SK-N-SH (cell line): Measurements from ENCODE around the gene PROSER3. TPM values are rescaled to one million over a fixed set of nuclear protein-coding genes. Genes with fewer than 3 reads are reported as not detected.

Experiments used
- CTCF ChIA-PET: fragments of 300-600, 350-600 bp; formaldehyde crosslinking; extraction: SDS; loops from one replicate; lab custom pipeline; 2021; lab: Yijun Ruan, JAX
- POLR2A ChIA-PET: fragments of 350-600 bp; sonication (Branson Sonifier 250); formaldehyde crosslinking; extraction: SDS; loops from one replicate; lab custom pipeline; 2020; ENCODE audit warnings: antibody characterized with exemption, inconsistent platforms; lab: Yijun Ruan, JAX
- DNase-seq: peaks from one replicate; pipeline ENCODE4 v3.0.0; 2012
- H2AFZ ChIP-seq: fragments of 200-600 bp; sonication (generic); 2 replicates; pipeline ENCODE4 v1.8.1; 2016; ENCODE audit warnings: antibody characterized with exemption, mild to moderate bottlenecking, low read depth
- H3F3A ChIP-seq: fragments of 200-600 bp; sonication (generic); replicated peaks from 2 replicates; pipeline ENCODE3; 2016; ENCODE audit warnings: antibody characterized with exemption, mild to moderate bottlenecking; ENCODE audit not compliant: insufficient read depth
- H3K27ac ChIP-seq, 2 experiments: fragments of 200-500 bp in 1 of 2; fragments of 200-600 bp in 1 of 2; sonication (Bioruptor generic) in 1 of 2; sonication (generic), shearing (Covaris generic) in 1 of 2; 2 replicates each; pipeline versions ENCODE4 v1.5.1 to v1.6.1; 2014 to 2016; ENCODE audit warnings: low read depth in 2 of 2, inconsistent platforms in 1 of 2, low read length in 1 of 2, mild to moderate bottlenecking in 1 of 2, mixed read lengths in 1 of 2
- H3K27me3 ChIP-seq: fragments of 200-600 bp; sonication (generic), shearing (Covaris generic); 2 replicates; pipeline ENCODE4 v1.6.1; 2016; ENCODE audit warnings: mixed run types; ENCODE audit not compliant: insufficient read depth
- H3K36me3 ChIP-seq, 2 experiments: fragments of 200-500 bp in 1 of 2; fragments of 200-600 bp in 1 of 2; sonication (Bioruptor generic) in 1 of 2; sonication (generic) in 1 of 2; replicated peaks in 1 of 2; 2 replicates each; pipeline versions ENCODE3 to v1.5.1; 2014 to 2016; ENCODE audit warnings: low read length in 1 of 2, mild to moderate bottlenecking in 1 of 2; ENCODE audit not compliant: insufficient read depth in 2 of 2, control insufficient read depth in 1 of 2
- H3K4me1 ChIP-seq, 2 experiments: fragments of 200-500 bp in 1 of 2; fragments of 200-600 bp in 1 of 2; sonication (Bioruptor generic) in 1 of 2; sonication (generic), shearing (Covaris generic) in 1 of 2; 2 replicates each; pipeline versions ENCODE4 v1.5.1 to v1.6.1; 2014 to 2016; ENCODE audit warnings: low read depth in 1 of 2, low read length in 1 of 2, mixed run types in 1 of 2; ENCODE audit not compliant: insufficient read depth in 2 of 2, control insufficient read depth in 1 of 2
- H3K4me2 ChIP-seq: fragments of 200-600 bp; sonication (generic), shearing (Covaris generic); 2 replicates; pipeline ENCODE4 v1.6.1; 2017; ENCODE audit warnings: mixed run types
- H3K4me3 ChIP-seq, 2 experiments: fragments of 200-500 bp in 1 of 2; fragments of 200-600 bp in 1 of 2; sonication (Bioruptor generic) in 1 of 2; sonication (generic), shearing (Covaris generic) in 1 of 2; 2 replicates each; pipeline versions ENCODE4 v1.5.1 to v1.8.1; 2014 to 2016; ENCODE audit warnings: low read depth in 2 of 2, inconsistent platforms in 1 of 2, low read length in 1 of 2, mild to moderate bottlenecking in 1 of 2, mixed read lengths in 1 of 2, moderate library complexity in 1 of 2
- H3K79me2 ChIP-seq: fragments of 200-600 bp; sonication (generic); 2 replicates; pipeline ENCODE4 v1.8.1; 2017; ENCODE audit warnings: mild to moderate bottlenecking; ENCODE audit not compliant: insufficient read depth
- H3K9ac ChIP-seq: fragments of 200-600 bp; sonication (generic); 2 replicates; pipeline ENCODE4 v1.6.1; 2017; ENCODE audit warnings: mixed run types
- H3K9me2 ChIP-seq: fragments of 200-600 bp; sonication (generic); 2 replicates; pipeline ENCODE4 v1.6.1; 2017; ENCODE audit warnings: mixed run types
- H3K9me3 ChIP-seq: fragments of 200-600 bp; sonication (generic); 2 replicates; pipeline ENCODE4 v1.6.1; 2017; ENCODE audit warnings: mixed run types, mild to moderate bottlenecking, moderate library complexity
- H4K20me1 ChIP-seq: fragments of 200-600 bp; sonication (generic); 2 replicates; pipeline ENCODE4 v1.6.1; 2017; ENCODE audit warnings: mild to moderate bottlenecking, mixed run types; ENCODE audit not compliant: insufficient read depth
- EZH2phosphoT487 ChIP-seq: fragments of 200-600 bp; sonication (generic); IDR thresholded peaks from 2 replicates; pipeline ENCODE4 v1.6.1; 2017; ENCODE audit warnings: low read depth, mixed run types, mild to moderate bottlenecking, antibody characterized with exemption, moderate library complexity, borderline replicate concordance
- FOXM1 ChIP-seq: IDR thresholded peaks from 2 replicates; pipeline ENCODE4 v1.4.0; 2012; ENCODE audit warnings: low read depth, mild to moderate bottlenecking
- JUND ChIP-seq: IDR thresholded peaks from 2 replicates; pipeline ENCODE4 v1.4.0; 2012
- NFIC ChIP-seq: IDR thresholded peaks from 2 replicates; pipeline ENCODE4 v1.4.0; 2012; ENCODE audit warnings: borderline replicate concordance
- RAD21 ChIP-seq: IDR thresholded peaks from 2 replicates; pipeline ENCODE4 v1.6.1; 2012; ENCODE audit warnings: mild to moderate bottlenecking, low read length
- RXRA ChIP-seq: IDR thresholded peaks from 2 replicates; pipeline ENCODE4 v1.4.0; 2012; ENCODE audit warnings: low read depth, mild to moderate bottlenecking, borderline replicate concordance
- TAF1 ChIP-seq: IDR thresholded peaks from 2 replicates; pipeline ENCODE4 v1.6.1; 2012; ENCODE audit warnings: low read depth, mild to moderate bottlenecking, low read length, moderate library complexity, borderline replicate concordance
- TCF12 ChIP-seq: IDR thresholded peaks from 2 replicates; pipeline ENCODE4 v1.4.0; 2012
- YY1 ChIP-seq: IDR thresholded peaks from 2 replicates; pipeline ENCODE4 v1.4.0; 2012; ENCODE audit warnings: low read depth, mild to moderate bottlenecking
- WGBS: methylation state at CpG from one replicate; pipeline ENCODE4 v1.1.6; 2017; ENCODE audit warnings: low lambda C conversion rate; 5-methylcytosine and 5-hydroxymethylcytosine counted together
- polyA plus RNA-seq, 3 experiments: library from polyadenylated mRNA; depleted of rRNA; stranded (reverse); fragments of >200 nt; gene quantifications; 2 replicates each; pipeline ENCODE4 v1.2.3, GENCODE V29; 2012
- TF ChIP-seq, protein P1 (sequence below): IDR thresholded peaks from 2 replicates; pipeline ENCODE4; 2012
- TF ChIP-seq, protein P2 (sequence below): IDR thresholded peaks from 2 replicates; pipeline ENCODE4 v1.4.0; 2012; ENCODE audit warnings: low read depth
- TF ChIP-seq, protein P3 (sequence below): fragments of 150-350 bp; IDR thresholded peaks from 2 replicates; pipeline ENCODE4 v1.6.1; 2016; ENCODE audit warnings: mild to moderate bottlenecking, low read depth, low read length

The PROSER3 gene
- polyA plus RNA-seq, 1 of the 3 experiments (the other 2 are of a cell fraction): 12.5 TPM

DNA sequence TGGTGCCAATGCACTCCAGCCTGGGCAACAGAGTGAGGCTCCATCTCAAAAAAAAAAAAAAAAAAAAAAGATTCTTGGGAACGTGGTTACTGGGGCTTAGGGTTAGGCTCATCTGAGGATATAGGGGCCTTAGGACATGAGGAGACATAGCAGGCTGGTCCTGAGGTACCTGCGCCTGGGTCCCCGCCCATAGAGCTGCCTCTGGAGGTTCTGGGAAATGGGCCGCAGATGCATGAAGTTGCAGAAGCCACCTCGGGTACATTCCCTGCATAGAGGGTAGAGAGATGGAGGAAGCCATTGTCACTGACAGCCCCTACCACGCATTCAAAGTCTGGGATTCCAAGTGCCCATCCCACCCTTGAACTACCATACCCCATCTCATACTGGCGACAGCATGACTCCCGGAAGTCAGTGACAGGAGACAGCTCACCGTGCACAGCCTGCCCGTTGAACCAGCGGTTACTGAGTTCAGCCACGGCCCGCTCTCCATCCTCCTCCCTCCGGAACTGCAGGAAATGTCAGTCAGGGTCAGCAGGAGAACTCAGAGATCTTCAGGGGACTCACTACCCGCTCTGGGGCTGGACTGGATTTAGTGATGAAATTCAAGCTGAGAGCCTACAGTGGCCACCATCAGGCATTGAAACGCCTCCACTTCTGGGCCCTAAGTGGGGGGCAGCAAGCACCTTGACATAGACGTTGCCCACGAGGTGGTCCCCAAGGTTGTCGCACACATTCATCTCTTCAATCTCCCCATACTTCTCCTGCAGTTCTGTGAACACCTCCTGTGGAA, 14.1 kb upstream of the PROSER3 start:
- H2AFZ ChIP-seq: no peak overlapping the region
- POLR2A ChIA-PET: interaction anchor here (1.2 kb wide), 1 partner anchor 13 kb away, joined by 5 read pairs; the partner anchor contains the start of gene HSPB6
- TF ChIP-seq RXRA: no peak
- TF ChIP-seq, protein P1, sequence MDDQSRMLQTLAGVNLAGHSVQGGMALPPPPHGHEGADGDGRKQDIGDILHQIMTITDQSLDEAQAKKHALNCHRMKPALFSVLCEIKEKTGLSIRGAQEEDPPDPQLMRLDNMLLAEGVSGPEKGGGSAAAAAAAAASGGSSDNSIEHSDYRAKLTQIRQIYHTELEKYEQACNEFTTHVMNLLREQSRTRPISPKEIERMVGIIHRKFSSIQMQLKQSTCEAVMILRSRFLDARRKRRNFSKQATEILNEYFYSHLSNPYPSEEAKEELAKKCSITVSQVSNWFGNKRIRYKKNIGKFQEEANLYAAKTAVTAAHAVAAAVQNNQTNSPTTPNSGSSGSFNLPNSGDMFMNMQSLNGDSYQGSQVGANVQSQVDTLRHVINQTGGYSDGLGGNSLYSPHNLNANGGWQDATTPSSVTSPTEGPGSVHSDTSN: no peak
- TF ChIP-seq TCF12: no peak
- TF ChIP-seq RAD21: no peak
- no peak for TF ChIP-seq JUND
- no peak for TF ChIP-seq YY1
- TF ChIP-seq, protein P2, sequence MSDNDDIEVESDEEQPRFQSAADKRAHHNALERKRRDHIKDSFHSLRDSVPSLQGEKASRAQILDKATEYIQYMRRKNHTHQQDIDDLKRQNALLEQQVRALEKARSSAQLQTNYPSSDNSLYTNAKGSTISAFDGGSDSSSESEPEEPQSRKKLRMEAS: no peak
- TF ChIP-seq TAF1: no peak
- TF ChIP-seq, protein P3, sequence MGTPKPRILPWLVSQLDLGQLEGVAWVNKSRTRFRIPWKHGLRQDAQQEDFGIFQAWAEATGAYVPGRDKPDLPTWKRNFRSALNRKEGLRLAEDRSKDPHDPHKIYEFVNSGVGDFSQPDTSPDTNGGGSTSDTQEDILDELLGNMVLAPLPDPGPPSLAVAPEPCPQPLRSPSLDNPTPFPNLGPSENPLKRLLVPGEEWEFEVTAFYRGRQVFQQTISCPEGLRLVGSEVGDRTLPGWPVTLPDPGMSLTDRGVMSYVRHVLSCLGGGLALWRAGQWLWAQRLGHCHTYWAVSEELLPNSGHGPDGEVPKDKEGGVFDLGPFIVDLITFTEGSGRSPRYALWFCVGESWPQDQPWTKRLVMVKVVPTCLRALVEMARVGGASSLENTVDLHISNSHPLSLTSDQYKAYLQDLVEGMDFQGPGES: no peak
- no peak for TF ChIP-seq EZH2phosphoT487
- TF ChIP-seq NFIC: no peak
- no peak for TF ChIP-seq FOXM1

More for the DNA sequence above, 14.1 kb upstream of the PROSER3 start:
- Histone ChIP-seq H3K4me1 (peaks cover 4 to 25% of the 10 kb centered on the region in 2 experiments; a peak in 3 of 4 replicates), H3K9ac (no peak overlapping the region), H3K79me2 (peaks cover 27% of the 10 kb centered on the region), H3K4me3 (peak overlapping the region; percentile 83 to 95), H3K27ac (no peak overlapping the region; a peak in 1 of 4 replicates), H3K9me3 (no peaks in the 10 kb centered on the region), H4K20me1 (no peaks in the 10 kb centered on the region), H3K4me2 (peak overlapping the region; percentile 77), H3K9me2 (no peaks in the 10 kb centered on the region), H3K36me3 (peaks cover 6 to 12% of the 10 kb centered on the region in 2 experiments), H3K27me3 (no peaks in the 10 kb centered on the region), H3F3A (peaks cover 22% of the 10 kb centered on the region)
- no peak for DNase-seq
- WGBS: 71% methylated on average over 18 of the region's 19 CpGs
- CTCF ChIA-PET: interaction anchor here (0.7 to 2.4 kb wide), 5 partner anchors 8 to 76 kb away, joined by 3 to 11 read pairs (median 4); partner anchors contain the start of gene HSPB6
